ENCODE data around the gene TUBGCP2.

TUBGCP2 gene

DNA sequence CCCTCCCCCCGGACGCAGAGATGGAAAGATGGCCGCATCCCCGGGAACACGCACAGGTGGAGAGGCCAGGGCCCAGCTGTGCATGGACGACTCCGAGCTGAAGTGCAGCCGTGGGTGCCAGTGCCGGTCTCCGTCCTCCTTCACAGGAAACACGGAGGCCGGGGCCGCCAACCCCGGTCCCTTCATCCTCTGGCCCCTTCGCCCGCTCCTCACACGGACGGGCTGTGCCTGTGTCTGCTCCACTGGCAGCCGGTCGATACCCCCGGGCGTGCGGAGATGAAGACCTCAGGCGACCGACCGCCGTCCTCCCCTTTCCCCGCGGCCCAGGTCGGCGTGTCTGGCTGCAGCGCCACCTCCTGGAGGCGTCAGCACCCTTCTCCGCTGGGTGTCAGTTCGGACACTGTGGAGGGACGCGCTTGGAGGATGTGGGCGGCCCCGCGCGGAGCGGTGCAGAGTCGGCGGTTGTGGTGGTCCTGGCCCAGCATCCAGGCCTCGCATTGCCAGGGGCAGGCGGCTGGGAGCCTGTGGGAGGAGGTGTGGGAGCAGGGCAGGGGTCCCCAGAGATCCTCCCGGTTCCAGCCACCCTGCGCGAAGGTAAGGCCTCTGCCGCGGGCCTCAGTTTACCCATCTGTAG, 9.9 kb upstream of the TUBGCP2 start:
- TF ChIP-seq, protein P1, sequence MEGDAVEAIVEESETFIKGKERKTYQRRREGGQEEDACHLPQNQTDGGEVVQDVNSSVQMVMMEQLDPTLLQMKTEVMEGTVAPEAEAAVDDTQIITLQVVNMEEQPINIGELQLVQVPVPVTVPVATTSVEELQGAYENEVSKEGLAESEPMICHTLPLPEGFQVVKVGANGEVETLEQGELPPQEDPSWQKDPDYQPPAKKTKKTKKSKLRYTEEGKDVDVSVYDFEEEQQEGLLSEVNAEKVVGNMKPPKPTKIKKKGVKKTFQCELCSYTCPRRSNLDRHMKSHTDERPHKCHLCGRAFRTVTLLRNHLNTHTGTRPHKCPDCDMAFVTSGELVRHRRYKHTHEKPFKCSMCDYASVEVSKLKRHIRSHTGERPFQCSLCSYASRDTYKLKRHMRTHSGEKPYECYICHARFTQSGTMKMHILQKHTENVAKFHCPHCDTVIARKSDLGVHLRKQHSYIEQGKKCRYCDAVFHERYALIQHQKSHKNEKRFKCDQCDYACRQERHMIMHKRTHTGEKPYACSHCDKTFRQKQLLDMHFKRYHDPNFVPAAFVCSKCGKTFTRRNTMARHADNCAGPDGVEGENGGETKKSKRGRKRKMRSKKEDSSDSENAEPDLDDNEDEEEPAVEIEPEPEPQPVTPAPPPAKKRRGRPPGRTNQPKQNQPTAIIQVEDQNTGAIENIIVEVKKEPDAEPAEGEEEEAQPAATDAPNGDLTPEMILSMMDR (IDR thresholded peaks at IDR 0.05; ENCODE audit: poor library complexity, severe bottlenecking): peak; percentile 34
- ATAC-seq (ENCODE audit: low read depth) (peak; percentile 66), DNase-seq (ENCODE audit: low spot score) (no peak)
- no peak overlapping the region for H3K27ac ChIP-seq (ENCODE audit: poor library complexity, severe bottlenecking)
- no peaks in the 10 kb centered on the region for H3K4me1 ChIP-seq (ENCODE audit: insufficient read depth, poor library complexity, severe bottlenecking)
- no peaks in the 10 kb centered on the region for H3K36me3 ChIP-seq (ENCODE audit: low read depth)
- no peaks in the 10 kb centered on the region for H3K27me3 ChIP-seq (ENCODE audit: insufficient read depth, poor library complexity, severe bottlenecking)
- peak overlapping the region; percentile 11 for H3K4me3 ChIP-seq (ENCODE audit: severe bottlenecking)
- no peaks in the 10 kb centered on the region for H3K9me3 ChIP-seq (ENCODE audit: severe bottlenecking)

DNA sequence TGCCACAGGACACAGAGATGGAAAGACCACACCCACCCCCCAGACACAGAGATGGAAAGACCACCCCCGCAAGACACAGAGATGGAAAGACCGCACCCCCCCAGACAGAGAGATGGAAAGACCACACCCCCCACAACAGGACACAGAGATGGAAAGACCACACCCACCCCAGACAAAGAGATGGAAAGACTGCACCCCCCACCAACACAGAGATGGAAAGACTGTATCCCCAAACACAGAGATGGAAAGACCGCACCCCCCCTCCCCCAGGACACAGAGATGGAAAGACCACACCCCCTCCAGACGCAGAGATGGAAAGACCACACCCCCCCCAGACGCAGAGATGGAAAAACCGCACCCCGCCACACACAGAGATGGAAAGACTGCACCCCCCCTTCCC, 8.1 kb upstream of the TUBGCP2 start:
- Histone ChIP-seq H3K36me3 (ENCODE audit: low read depth) (no peaks in the 10 kb centered on the region), H3K4me1 (ENCODE audit: insufficient read depth, poor library complexity, severe bottlenecking) (no peaks in the 10 kb centered on the region), H3K27ac (ENCODE audit: poor library complexity, severe bottlenecking) (no peak overlapping the region), H3K4me3 (ENCODE audit: severe bottlenecking) (no peak overlapping the region), H3K9me3 (ENCODE audit: severe bottlenecking) (no peaks in the 10 kb centered on the region), H3K27me3 (ENCODE audit: insufficient read depth, poor library complexity, severe bottlenecking) (no peaks in the 10 kb centered on the region)
- TF ChIP-seq, protein P1 (IDR thresholded peaks at IDR 0.05; ENCODE audit: poor library complexity, severe bottlenecking): no peak
- DNase-seq (ENCODE audit: low spot score) (no peak), ATAC-seq (ENCODE audit: low read depth) (no peak)

DNA sequence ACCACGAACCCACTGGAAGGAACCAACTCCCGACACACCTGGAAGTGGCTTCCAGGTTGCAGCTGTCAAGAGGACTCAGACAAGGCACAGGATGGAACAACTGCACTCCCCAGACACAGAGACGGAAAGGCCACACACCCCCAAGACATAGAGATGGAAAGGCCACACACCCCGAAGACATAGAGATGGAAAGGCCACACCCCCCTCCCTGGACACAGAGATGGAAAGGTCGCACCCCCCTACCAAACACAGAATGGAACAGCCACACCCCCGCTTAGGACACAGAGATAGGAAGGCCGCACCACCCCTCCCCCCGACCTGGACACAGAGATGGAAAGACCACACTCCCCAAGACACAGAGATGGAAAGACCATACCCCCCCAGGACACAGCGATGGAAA, 7.6 kb upstream of the TUBGCP2 start:
- no peaks in the 10 kb centered on the region for H3K9me3 ChIP-seq (ENCODE audit: severe bottlenecking)
- no peak overlapping the region for H3K27ac ChIP-seq (ENCODE audit: poor library complexity, severe bottlenecking)
- no peak overlapping the region for H3K4me3 ChIP-seq (ENCODE audit: severe bottlenecking)
- H3K4me1 ChIP-seq (ENCODE audit: insufficient read depth, poor library complexity, severe bottlenecking): no peaks in the 10 kb centered on the region
- TF ChIP-seq, protein P1 (IDR thresholded peaks at IDR 0.05; ENCODE audit: poor library complexity, severe bottlenecking): no peak
- H3K27me3 ChIP-seq (ENCODE audit: insufficient read depth, poor library complexity, severe bottlenecking): no peaks in the 10 kb centered on the region
- peaks cover 4% of the 10 kb centered on the region; the same call in 1 of the 2 replicates for H3K36me3 ChIP-seq (ENCODE audit: low read depth)
- no peak for ATAC-seq (ENCODE audit: low read depth)
- DNase-seq (ENCODE audit: low spot score): no peak

DNA sequence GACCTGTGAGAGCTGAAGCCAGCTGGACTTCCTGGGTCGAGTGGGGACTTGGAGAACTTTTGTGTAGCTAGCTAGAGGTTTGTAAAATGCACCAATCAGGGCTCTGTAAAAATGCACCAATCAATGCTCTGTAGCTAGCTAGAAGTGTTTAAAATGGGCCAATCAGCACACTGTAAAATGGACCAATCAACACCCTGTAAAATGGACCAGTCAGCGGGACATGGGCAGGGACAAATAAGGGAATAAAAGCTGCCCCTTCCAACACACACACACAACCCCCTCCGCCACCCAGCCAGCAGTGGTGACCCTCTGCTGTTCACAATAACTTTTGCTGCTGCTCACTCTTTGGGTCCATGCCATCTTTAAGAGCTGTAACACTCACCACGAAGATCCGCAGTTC, 7.2 kb upstream of the TUBGCP2 start:
- Histone ChIP-seq H3K4me1 (ENCODE audit: insufficient read depth, poor library complexity, severe bottlenecking) (no peaks in the 10 kb centered on the region), H3K36me3 (ENCODE audit: low read depth) (peaks cover 8% of the 10 kb centered on the region; the same call in 1 of the 2 replicates), H3K9me3 (ENCODE audit: severe bottlenecking) (no peaks in the 10 kb centered on the region), H3K4me3 (ENCODE audit: severe bottlenecking) (no peak overlapping the region), H3K27ac (ENCODE audit: poor library complexity, severe bottlenecking) (no peak overlapping the region), H3K27me3 (ENCODE audit: insufficient read depth, poor library complexity, severe bottlenecking) (no peaks in the 10 kb centered on the region)
- ATAC-seq (ENCODE audit: low read depth) (peak; percentile 38; the same call in 2 of the 3 replicates), DNase-seq (ENCODE audit: low spot score) (no peak)
- TF ChIP-seq, protein P1 (IDR thresholded peaks at IDR 0.05; ENCODE audit: poor library complexity, severe bottlenecking): no peak

DNA sequence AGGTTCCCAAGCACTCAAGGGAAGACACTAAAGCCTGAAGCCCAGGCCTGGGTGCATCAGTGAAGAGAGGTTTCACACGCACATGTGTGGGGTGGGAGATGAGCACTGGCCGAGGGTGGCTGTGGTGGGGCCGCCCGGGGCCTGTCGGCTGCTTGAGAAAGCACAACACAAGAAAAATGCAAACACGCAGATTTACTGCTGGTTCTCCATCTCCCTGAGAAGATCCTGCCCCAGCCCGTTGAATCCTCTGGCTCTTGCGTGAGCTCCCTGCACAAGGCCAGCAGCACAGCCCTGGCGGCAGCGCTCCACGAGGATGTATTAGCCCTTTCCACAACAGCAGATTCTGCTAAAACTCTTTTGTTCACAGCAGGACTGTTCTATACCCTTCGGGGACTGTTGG, 6.2 kb upstream of the TUBGCP2 start:
- no peak overlapping the region for H3K27ac ChIP-seq (ENCODE audit: poor library complexity, severe bottlenecking)
- H3K36me3 ChIP-seq (ENCODE audit: low read depth): peaks cover 10% of the 10 kb centered on the region; the same call in 1 of the 2 replicates
- no peak overlapping the region for H3K4me3 ChIP-seq (ENCODE audit: severe bottlenecking)
- H3K4me1 ChIP-seq (ENCODE audit: insufficient read depth, poor library complexity, severe bottlenecking): no peaks in the 10 kb centered on the region
- ATAC-seq (ENCODE audit: low read depth) (no peak), DNase-seq (ENCODE audit: low spot score) (no peak)
- no peaks in the 10 kb centered on the region for H3K27me3 ChIP-seq (ENCODE audit: insufficient read depth, poor library complexity, severe bottlenecking)
- TF ChIP-seq, protein P1 (IDR thresholded peaks at IDR 0.05; ENCODE audit: poor library complexity, severe bottlenecking): no peak
- no peaks in the 10 kb centered on the region for H3K9me3 ChIP-seq (ENCODE audit: severe bottlenecking)
